OCI-LY7 (cell line): Measurements from ENCODE around the gene CCNK. TPM values are rescaled to one million over a fixed set of nuclear protein-coding genes. Genes with fewer than 3 reads are reported as not detected.

Experiments used
- BruUV-seq: library from RNA; stranded (reverse); fragments of 400-500 nt; replicated peaks from 2 replicates; lab custom pipeline; 2021; lab: Mats Ljungman, UMichigan
- CTCF ChIA-PET: fragments of 300-600 bp; sonication (Branson Sonifier 250); formaldehyde crosslinking; loops from one replicate; lab custom pipeline; 2022; ENCODE audit warnings: antibody characterized with exemption; ENCODE audit not compliant: unreplicated experiment; lab: Charles Lee
- POLR2A ChIA-PET: fragments of 300-600 bp; sonication (Branson Sonifier 250); formaldehyde crosslinking; loops from one replicate; lab custom pipeline; 2022; ENCODE audit warnings: antibody characterized with exemption; lab: Charles Lee
- DNase-seq: peaks from one replicate; pipeline ENCODE4 v3.0.0-alpha.2; 2015; ENCODE audit warnings: low spot score
- H2AFZ ChIP-seq: fragments of 200-600 bp; sonication (generic), shearing (Covaris generic); 2 replicates; pipeline ENCODE4 v1.6.1; 2014; ENCODE audit warnings: mild to moderate bottlenecking, antibody characterized with exemption, low read length, moderate library complexity
- H3K27ac ChIP-seq: fragments of 200-600 bp; sonication (generic); 2 replicates; pipeline ENCODE4 v1.5.1; 2014; ENCODE audit warnings: mixed run types, low read depth, mild to moderate bottlenecking, moderate library complexity, low read length, inconsistent platforms; ENCODE audit not compliant: poor library complexity, severe bottlenecking
- H3K36me3 ChIP-seq: fragments of 200-600 bp; sonication (generic); 2 replicates; pipeline ENCODE4 v1.6.1; 2014; ENCODE audit warnings: mild to moderate bottlenecking, antibody characterized with exemption, low read length, moderate library complexity, mixed read lengths; ENCODE audit not compliant: insufficient read depth
- H3K4me1 ChIP-seq: fragments of 200-600 bp; sonication (generic); 2 replicates; pipeline ENCODE4 v1.5.1; 2014; ENCODE audit warnings: mild to moderate bottlenecking, low read length; ENCODE audit not compliant: insufficient read depth, poor library complexity, severe bottlenecking
- H3K4me2 ChIP-seq: fragments of 200-600 bp; sonication (generic); 2 replicates; pipeline ENCODE4 v1.6.1; 2014; ENCODE audit warnings: mild to moderate bottlenecking, low read length
- H3K4me3 ChIP-seq: fragments of 200-600 bp; sonication (generic); 2 replicates; pipeline ENCODE4 v1.5.1; 2014; ENCODE audit warnings: mild to moderate bottlenecking, low read depth, low read length; ENCODE audit not compliant: poor library complexity, severe bottlenecking
- H3K79me2 ChIP-seq: fragments of 200-600 bp; sonication (generic); 2 replicates; pipeline ENCODE4 v1.6.1; 2016; ENCODE audit warnings: low read depth, mild to moderate bottlenecking, low read length, moderate library complexity, mixed read lengths; ENCODE audit not compliant: insufficient read depth
- H3K9me2 ChIP-seq: fragments of 200-600 bp; sonication (generic); 2 replicates; pipeline ENCODE4 v1.6.1; 2016; ENCODE audit warnings: mild to moderate bottlenecking, low read length, mixed read lengths; ENCODE audit not compliant: insufficient read depth
- H3K9me3 ChIP-seq: fragments of 200-600 bp; sonication (generic); 2 replicates; pipeline ENCODE4 v1.6.1; 2014; ENCODE audit warnings: mild to moderate bottlenecking, mixed run types, low read length, mixed read lengths
- H4K20me1 ChIP-seq: fragments of 200-600 bp; sonication (generic); 2 replicates; pipeline ENCODE4 v1.6.1; 2014; ENCODE audit warnings: mild to moderate bottlenecking, antibody characterized with exemption, low read length, moderate library complexity, mixed read lengths; ENCODE audit not compliant: insufficient read depth
- EZH2phosphoT487 ChIP-seq: fragments of 200-600 bp; sonication (generic); IDR thresholded peaks from 2 replicates; pipeline ENCODE4 v1.6.1; 2018; ENCODE audit warnings: low read depth, borderline replicate concordance, mild to moderate bottlenecking, mixed run types, antibody characterized with exemption, low read length, moderate library complexity, mixed read lengths
- intact Hi-C: fragments of 100-400 bp; cut with micrococcal nuclease; formaldehyde crosslinking; loops from one replicate; pipeline ENCODE4 v1.10.0; 2022; ENCODE audit not compliant: unreplicated experiment
- total RNA-seq, 2 experiments: library from RNA; depleted of rRNA in 1 of 2; stranded (reverse); fragments of >200 nt in 1 of 2; shearing (Covaris generic) in 1 of 2; gene quantifications; 2 replicates each; pipeline ENCODE4 v1.2.3, GENCODE V29; 2014 to 2022
- TF ChIP-seq, protein P1 (sequence below): fragments of 200-600 bp; sonication (generic); conservative IDR thresholded peaks from 2 replicates; pipeline ENCODE4 v1.5.1; 2014; ENCODE audit warnings: mild to moderate bottlenecking, antibody characterized with exemption, low read length, moderate library complexity, mixed read lengths

CCNK gene
- total RNA-seq, 2 experiments from 2014 or later, result 25.1 to 69.0 TPM

DNA sequence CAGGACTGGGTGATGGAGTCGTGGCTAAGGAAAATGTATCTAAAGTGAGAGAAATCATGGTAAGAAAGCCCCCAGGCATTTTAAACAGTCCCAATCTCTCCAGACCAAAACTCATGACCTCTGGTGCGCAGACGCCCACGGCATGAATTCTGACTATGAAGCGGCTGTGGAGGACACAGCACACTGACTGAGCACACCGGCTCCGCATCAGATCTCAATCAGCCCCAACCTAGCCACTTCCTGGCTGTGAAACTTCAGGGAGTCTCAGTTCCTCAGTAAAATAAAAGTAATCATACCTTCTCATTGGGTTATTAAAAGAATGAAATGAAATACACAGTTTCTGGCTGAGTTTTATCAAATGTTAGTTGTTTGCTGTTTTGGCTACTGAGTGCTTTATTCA lies 39.3 kb upstream of the CCNK start:
- no peaks in the 10 kb centered on the region for H3K9me2 ChIP-seq
- no peak overlapping the region for H3K4me2 ChIP-seq
- ChIA-PET POLR2A (no interaction called here), CTCF (no interaction called here)
- intact Hi-C loops, result no loop called here
- peaks cover 54% of the 10 kb centered on the region for H3K36me3 ChIP-seq
- H3K9me3 ChIP-seq, result no peaks in the 10 kb centered on the region
- no peaks in the 10 kb centered on the region for H4K20me1 ChIP-seq
- no peak overlapping the region for H3K27ac ChIP-seq
- no TSS peak for BruUV-seq
- H2AFZ ChIP-seq, result no peak overlapping the region
- no peaks in the 10 kb centered on the region for H3K4me1 ChIP-seq
- TF ChIP-seq, protein P1, sequence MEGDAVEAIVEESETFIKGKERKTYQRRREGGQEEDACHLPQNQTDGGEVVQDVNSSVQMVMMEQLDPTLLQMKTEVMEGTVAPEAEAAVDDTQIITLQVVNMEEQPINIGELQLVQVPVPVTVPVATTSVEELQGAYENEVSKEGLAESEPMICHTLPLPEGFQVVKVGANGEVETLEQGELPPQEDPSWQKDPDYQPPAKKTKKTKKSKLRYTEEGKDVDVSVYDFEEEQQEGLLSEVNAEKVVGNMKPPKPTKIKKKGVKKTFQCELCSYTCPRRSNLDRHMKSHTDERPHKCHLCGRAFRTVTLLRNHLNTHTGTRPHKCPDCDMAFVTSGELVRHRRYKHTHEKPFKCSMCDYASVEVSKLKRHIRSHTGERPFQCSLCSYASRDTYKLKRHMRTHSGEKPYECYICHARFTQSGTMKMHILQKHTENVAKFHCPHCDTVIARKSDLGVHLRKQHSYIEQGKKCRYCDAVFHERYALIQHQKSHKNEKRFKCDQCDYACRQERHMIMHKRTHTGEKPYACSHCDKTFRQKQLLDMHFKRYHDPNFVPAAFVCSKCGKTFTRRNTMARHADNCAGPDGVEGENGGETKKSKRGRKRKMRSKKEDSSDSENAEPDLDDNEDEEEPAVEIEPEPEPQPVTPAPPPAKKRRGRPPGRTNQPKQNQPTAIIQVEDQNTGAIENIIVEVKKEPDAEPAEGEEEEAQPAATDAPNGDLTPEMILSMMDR, result no peak
- TF ChIP-seq EZH2phosphoT487, result no peak
- H3K79me2 ChIP-seq, result no peaks in the 10 kb centered on the region
- no peak overlapping the region for H3K4me3 ChIP-seq
- DNase-seq, result no peak

DNA sequence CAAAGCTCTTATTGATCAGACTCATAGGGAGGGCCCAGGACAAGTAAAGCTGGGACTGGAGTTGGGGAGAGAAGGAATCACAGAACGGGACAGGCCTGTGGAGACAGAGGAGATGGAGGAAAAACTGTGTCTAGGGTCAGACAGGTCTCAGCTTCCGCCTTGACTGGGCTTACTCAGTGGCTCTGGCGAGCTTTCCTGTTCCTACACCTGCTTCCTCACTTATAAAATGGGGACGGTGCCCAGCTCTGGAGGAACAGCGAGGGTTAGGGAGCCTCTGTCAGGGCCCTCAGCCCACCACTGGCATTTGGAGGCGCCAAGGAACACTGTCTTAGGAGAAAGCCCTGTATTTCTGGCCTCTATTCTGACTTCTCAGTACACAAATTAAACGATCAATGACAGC lies 35.3 kb upstream of the CCNK start:
- no peak for DNase-seq
- no peaks in the 10 kb centered on the region for H3K9me3 ChIP-seq
- POLR2A ChIA-PET, result interaction anchor here (0.6 to 2.9 kb wide), 2 partner anchors 11 to 1424 kb away, joined by 3 to 7 read pairs; no protein-coding TSS in a partner anchor
- peaks cover 67% of the 10 kb centered on the region for H3K36me3 ChIP-seq
- no peaks in the 10 kb centered on the region for H4K20me1 ChIP-seq
- no peak overlapping the region for H2AFZ ChIP-seq
- intact Hi-C loops, result no loop called here
- CTCF ChIA-PET, result interaction anchor here (0.6 kb wide), 1 partner anchor 1223 kb away, joined by 3 read pairs; no protein-coding TSS in a partner anchor
- no peaks in the 10 kb centered on the region for H3K4me1 ChIP-seq
- no TSS peak for BruUV-seq
- H3K4me3 ChIP-seq, result no peak overlapping the region
- TF ChIP-seq, protein P1, result no peak
- TF ChIP-seq EZH2phosphoT487, result no peak
- H3K9me2 ChIP-seq, result no peaks in the 10 kb centered on the region
- H3K79me2 ChIP-seq, result no peaks in the 10 kb centered on the region
- no peak overlapping the region for H3K4me2 ChIP-seq
- H3K27ac ChIP-seq, result no peak overlapping the region

DNA sequence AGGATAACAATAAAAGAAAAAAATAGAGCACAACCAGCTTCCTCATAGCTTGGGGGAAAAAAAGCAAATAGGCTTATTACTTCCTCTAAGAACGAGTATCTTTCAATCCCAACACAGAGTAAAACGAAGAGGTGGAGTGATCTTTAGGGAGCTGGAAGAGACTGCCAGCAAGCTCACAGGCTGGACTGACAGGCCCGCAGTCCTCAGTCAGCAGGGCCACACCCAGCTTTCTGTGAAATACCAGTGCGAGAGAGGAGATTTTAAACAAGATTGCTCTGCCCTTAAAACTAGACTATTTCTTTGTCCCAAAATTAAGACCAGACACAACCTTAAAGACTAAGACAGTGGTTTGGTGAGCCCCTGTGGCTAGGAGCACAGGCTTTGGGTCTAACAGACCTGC lies 33.5 kb upstream of the CCNK start:
- no peak for DNase-seq
- no peak overlapping the region for H3K27ac ChIP-seq
- H3K4me2 ChIP-seq, result no peak overlapping the region
- no peak for TF ChIP-seq EZH2phosphoT487
- TF ChIP-seq, protein P1, result no peak
- intact Hi-C loops, result no loop called here
- no peaks in the 10 kb centered on the region for H3K9me3 ChIP-seq
- H3K9me2 ChIP-seq, result no peaks in the 10 kb centered on the region
- no TSS peak for BruUV-seq
- no peaks in the 10 kb centered on the region for H3K4me1 ChIP-seq
- no peak overlapping the region for H3K4me3 ChIP-seq
- H3K79me2 ChIP-seq, result no peaks in the 10 kb centered on the region
- POLR2A ChIA-PET, result interaction anchor here (1.0 kb wide), 1 partner anchor 14 kb away, joined by 3 read pairs; no protein-coding TSS in a partner anchor
- no peaks in the 10 kb centered on the region for H4K20me1 ChIP-seq
- CTCF ChIA-PET, result no interaction called here
- H3K36me3 ChIP-seq, result peaks cover 71% of the 10 kb centered on the region
- H2AFZ ChIP-seq, result no peak overlapping the region
